Inflammatory macrophage (primary cell): ENCODE results near the gene FLNC.

Source experiments
- DNase-seq, 2 donors: peaks; one replicate each; pipeline ENCODE4 v3.0.0-alpha.2; 2020 to 2022

FLNC gene

GRCh38 chr7:128865996-128866877, 36.0 kb downstream of the FLNC start:
- no peak for DNase-seq

GRCh38 chr7:128867241-128867640, 37.0 kb downstream of the FLNC start:
- DNase-seq = no peak

- DNase-seq = no peak
These were observed 37.8 kb downstream of the FLNC start for GRCh38 chr7:128867842-128868623.

GRCh38 chr7:128868624-128869137, 38.5 kb downstream of the FLNC start:
- DNase-seq = peak in 1 of 2 donors; percentile 25

GRCh38 chr7:128869138-128869943, 39.1 kb downstream of the FLNC start:
- peak; percentile 24 to 59 for DNase-seq

- DNase-seq = no peak
These were observed 39.7 kb downstream of the FLNC start for GRCh38 chr7:128869944-128870285.

GRCh38 chr7:128871050-128871449, 40.8 kb downstream of the FLNC start:
- DNase-seq = no peak

- no peak for DNase-seq
These were observed 42.2 kb downstream of the FLNC start for GRCh38 chr7:128872394-128872824.

- no peak for DNase-seq
These were observed 43.0 kb downstream of the FLNC start for GRCh38 chr7:128873234-128873633.

GRCh38 chr7:128874140-128875031, 44.2 kb downstream of the FLNC start:
- DNase-seq = no peak

GRCh38 chr7:128875523-128875948, 45.3 kb downstream of the FLNC start:
- DNase-seq = no peak

GRCh38 chr7:128876127-128876526, 45.9 kb downstream of the FLNC start:
- no peak for DNase-seq

- no peak for DNase-seq
These were observed 46.4 kb downstream of the FLNC start for GRCh38 chr7:128876586-128876977.

GRCh38 chr7:128876978-128877755, 47.0 kb downstream of the FLNC start:
- no peak for DNase-seq

- no peak for DNase-seq
These were observed 47.5 kb downstream of the FLNC start for GRCh38 chr7:128877756-128878120.

GRCh38 chr7:128878226-128879105, 48.3 kb downstream of the FLNC start:
- DNase-seq = no peak

- no peak for DNase-seq
These were observed 49.3 kb downstream of the FLNC start for GRCh38 chr7:128879461-128879938.

- peak; percentile 46 to 48 for DNase-seq
These were observed 49.9 kb downstream of the FLNC start for GRCh38 chr7:128879939-128880746.
